C1 segment of cervical spinal cord (tissue), 14 donors: Measurements from ENCODE around the gene EME1.
A peak's percentile ranks its signal among the peaks of the same experiment; 100 is the strongest.

Experiments
- DNase-seq, 14 donors: peaks; one replicate each; lab custom pipeline; 2025; lab: John Stamatoyannopoulos, UW

EME1 gene

DNA sequence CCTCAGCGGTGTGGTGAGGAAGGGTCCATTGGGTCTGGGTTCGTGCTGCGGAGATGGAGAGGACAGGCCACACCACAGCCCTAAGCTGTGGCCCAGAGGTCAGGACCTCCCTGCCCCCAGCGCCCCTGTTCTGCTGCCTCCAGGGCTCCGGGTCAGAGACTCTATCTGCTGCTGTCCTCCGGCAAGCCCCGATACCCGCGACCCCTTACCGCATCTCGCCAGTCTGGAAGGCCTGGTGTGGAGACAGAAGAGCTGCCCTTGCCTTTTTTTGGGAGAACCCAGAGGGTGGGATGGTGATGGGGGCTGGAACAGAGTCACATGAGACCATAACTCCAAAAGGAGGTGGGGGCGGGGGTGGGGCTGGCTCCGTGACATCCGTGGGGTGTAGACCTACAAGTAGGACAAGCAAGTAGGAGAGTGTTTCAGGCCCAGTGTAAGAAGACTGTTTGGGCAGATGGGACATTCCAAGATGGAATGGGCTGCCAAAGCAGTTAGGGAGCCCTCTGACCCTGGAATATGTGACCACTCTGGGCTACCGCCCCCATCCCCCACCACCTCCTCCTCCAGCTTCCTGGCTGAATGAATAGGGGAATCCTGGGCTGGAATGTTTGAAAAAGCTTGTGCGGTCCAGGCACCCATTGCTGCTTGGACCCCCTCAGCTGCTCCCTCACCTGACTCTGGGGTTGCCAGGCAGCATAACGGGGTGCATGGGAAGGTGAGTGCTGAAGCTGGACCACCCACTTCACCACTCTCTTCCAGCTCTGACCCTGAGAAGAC lies 25.7 kb upstream of the EME1 start:
- no peak for DNase-seq

DNA sequence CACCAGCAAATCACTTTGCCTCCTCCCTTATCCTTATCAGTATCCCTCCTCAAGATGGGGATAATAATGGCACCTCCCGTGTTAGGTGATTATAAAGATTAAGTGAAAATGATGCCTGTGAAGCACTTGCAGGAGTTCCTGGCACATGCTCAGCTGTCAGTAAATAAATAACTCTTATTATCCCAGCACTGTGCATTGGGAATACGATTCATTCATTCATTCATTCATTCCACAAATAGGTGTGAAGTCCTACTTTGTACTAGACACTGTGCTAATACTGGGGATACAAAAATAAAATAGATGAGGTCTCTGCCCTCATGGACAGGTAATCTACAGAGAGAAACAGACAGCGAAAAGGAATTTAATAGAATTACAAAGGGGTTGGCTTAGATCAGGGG lies 25.1 kb upstream of the EME1 start:
- DNase-seq, result no peak

DNA sequence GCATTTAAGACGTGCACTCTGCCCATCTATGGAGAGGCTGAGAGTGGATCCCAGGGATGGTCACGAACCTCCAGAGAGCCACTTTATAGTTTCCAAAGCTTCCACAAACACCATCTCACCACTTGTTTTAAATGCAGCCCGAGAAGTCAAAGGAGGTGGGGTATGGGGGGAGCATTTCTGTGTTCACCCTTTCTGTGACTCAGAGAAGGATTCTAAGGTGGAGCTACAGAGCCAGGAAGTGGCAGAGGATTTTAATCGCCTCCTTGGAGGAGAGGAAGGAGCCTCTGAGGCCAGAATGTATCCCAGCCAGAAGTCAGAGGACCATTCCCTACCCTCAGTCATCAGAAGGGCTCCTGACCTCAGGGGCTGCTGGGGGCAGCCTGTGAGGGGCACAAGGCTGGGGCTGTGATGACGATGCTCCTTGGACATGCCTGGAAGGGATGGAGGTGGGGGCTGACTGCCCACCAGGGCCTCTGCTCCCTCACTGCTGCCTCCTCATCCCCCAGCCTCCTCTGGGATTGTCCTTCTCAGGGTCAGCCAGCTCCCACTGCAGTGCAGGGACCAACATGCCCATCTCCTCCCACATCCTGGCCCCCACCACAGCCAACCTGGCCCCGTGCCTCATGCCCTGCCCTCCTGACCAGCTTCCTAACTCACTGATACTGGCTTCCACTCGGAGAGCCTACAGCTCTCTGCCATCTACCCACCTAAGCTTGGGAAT lies 24.3 kb upstream of the EME1 start:
- DNase-seq, result no peak

DNA sequence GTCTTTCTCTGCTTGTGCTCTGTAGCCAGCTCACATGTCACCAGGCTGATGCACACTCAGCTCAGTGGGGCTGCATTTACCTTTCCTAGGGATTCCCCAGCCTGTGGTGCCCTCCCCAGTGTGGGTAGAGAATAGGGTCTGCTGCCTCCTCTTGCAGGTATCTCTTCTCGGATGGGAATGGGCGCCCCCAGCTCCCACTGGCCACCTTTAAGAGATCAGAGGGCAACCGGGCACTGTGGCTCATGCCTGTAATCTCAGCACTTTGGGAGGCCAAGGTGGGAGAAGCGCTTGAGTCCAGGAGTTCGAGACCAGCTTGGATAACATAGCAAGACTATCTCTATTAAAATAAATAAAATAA lies 23.8 kb upstream of the EME1 start:
- no peak for DNase-seq

DNA sequence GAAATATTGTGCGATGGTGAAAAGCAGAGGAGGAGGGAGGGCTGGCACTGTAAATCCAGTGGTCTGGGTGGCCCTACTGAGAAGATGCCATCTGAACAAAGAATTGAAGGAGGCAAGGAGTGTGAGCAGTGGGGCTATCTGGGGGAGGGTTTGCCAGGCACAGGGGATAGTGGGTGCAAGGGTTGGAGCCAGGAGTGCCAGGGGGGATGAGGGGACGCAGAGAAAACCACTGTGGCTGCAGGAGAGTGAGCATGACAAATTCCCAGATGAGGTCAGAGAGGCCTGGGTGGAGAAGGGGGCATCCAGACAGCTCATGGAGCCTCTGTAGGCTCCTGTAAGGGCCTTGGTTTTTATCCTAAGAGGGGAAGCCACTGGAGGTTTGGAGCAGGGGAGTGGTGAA lies 22.3 kb upstream of the EME1 start:
- no peak for DNase-seq

DNA sequence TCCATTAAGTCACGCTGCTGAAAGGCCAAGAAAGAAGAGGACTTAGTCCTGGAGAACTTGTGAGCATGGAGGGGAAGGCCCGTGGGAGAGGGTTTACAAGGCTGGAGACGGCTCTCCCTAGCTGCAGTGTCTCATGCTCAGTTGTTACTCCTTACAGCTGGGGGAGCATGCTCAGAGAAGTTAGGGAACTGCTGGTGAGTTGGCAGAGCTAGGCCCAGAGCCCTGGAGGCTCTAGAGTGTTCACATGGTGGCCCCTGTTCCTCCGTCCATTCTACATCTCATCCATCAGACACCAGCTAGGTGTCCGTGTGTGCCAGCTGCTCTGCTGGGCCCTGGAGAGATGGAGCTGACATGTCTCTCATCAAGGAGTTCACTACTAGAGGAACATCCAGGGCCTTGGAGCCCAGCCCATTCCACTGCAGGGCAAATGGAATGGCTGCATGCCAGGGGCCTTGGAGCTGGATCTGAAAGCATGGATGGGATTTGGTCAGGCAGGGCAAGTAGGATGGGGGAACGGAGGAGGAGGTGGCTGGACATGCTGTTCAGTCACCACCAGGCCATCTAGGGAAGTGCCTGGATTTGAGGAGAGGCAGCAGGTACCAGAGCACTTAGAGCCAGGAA lies 20.8 kb upstream of the EME1 start:
- peak in 1 of 14 donors; percentile 12 for DNase-seq

DNA sequence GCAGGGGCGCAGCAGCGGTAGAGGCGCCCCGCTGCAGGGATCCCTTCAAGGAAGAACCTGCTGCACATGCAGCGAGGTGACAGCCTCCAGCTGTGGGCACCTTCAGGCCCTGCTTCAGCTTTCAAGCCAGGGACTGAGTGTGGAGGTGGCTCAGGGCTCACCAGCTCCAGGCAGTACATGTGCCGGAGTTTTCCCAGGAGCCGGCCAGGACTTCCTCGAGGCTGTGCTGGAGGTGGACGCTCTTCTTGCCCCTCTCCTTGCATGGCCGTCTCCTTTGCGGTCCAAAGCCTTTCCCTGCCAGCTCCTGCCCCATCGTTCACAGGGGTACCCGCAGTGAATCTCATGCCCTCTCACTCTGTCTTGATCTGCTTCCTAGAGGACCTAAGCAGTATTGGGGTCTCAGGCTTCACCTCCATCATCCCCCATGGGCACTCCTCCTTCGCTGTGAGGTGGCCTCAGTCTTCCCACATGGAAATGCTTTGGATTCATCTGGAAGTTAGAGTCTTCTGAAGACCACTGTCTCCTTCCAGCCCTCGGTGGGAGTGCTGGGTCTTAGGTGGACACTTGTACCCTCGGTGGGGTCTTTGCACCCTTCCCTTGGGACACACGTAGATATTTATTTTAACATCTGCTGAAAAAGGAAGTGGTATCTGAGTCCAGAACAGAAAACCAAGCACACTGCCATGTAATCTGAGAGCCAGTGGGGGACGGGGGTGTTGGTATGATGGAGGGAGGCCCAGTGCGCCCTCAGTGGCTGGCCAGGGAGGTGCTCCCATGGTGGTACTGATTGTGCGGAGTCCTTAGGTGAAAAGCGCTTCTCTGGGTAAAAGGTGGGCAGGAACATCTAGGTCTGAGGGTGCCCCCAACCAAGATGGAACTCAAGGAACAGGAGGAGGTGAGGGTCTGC lies 20.1 kb upstream of the EME1 start:
- DNase-seq, result no peak

DNA sequence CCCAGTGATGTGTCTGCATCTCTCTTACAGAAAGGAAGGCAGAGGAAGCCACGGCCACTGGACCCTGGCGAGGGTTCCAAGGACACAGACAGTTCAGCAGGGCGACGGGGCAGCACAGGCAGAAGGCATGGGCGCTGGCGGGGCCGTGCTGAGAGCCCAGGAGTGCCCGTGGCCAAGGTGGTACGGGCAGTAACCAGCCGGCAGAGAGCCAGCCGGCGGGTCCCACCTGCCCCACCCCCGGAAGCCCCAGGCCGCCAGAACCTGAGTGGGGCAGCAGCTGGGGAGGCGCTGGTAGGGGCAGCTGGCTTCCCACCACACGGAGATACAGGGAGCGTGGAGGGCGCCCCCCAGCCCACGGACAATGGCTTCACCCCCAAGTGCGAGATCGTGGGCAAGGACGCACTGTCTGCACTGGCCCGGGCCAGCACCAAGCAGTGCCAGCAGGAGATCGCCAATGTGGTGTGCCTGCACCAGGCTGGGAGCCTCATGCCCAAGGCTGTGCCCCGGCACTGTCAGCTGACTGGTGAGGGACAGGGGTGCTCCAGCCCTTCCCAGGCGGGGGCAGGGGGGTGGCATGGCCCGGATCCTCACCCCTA lies 19.3 kb upstream of the EME1 start:
- DNase-seq, result no peak

DNA sequence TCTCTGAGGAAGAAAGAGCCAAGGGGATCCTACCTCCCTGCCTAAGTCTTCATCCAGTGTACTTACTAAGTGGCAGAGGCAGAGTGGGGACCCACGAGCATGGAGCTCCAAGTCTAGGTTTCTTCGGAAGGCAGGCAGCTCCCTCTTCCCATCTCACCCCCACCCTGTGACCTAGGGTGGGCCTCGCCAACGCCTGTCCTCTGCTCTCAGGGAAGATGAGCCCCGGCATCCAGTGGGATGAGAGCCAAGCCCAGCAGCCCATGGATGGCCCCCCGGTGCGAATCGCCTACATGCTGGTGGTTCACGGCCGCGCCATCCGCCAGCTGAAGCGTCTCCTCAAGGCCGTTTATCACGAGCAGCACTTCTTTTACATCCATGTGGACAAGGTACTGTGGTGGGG lies 18.8 kb upstream of the EME1 start:
- no peak for DNase-seq

DNA sequence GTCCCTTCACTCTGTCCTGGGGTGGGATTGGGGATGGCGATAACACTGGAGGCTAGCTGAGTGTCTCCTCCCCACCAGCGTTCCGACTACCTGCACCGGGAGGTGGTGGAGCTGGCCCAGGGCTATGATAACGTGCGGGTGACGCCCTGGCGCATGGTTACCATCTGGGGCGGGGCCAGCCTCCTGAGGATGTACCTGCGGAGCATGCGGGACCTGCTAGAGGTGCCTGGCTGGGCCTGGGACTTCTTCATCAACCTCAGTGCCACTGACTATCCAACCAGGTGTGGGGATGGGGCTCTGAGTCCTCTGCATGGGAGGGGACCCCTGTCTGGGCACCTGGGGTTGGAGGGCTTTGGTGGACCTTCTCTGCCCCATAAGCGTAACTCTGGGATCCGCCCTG lies 18.3 kb upstream of the EME1 start:
- DNase-seq, result no peak

DNA sequence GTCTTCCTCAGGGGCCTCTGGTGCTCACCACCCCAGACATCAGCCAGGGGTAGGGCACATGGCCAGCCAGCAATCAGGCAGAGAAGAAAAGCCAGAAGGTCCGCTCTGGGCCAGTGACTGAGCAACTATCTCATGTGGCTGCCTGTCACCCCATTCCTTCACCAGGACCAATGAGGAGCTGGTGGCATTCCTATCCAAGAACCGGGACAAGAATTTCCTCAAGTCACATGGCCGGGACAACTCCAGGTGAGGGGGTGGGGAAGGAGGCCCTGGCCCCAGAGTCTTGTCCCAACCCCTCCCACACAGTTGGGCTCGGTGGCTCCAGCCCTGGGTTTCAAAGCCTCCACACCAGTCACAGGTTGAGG lies 17.7 kb upstream of the EME1 start:
- DNase-seq, result no peak

DNA sequence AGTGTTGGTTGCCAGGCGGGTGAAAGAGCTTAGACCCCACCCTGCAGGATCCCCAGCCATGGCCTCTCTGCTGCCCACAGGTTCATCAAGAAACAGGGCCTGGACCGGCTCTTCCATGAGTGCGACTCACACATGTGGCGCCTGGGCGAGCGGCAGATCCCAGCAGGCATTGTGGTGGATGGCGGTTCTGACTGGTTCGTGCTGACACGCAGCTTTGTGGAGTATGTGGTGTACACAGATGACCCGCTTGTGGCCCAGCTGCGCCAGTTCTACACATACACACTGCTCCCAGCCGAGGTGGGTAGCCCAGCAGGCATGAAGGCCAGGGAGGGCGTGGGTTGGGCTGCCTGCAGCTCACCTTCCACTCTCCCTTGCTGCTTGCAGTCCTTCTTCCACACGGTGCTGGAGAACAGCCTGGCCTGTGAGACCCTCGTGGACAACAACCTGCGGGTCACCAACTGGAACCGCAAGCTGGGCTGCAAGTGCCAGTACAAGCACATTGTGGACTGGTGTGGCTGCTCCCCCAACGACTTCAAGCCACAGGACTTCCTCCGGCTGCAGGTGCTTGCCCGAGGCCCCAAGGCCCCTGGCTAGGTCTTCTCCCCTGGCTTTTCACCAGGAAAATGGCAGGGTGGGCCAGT lies 17.2 kb upstream of the EME1 start:
- no peak for DNase-seq

DNA sequence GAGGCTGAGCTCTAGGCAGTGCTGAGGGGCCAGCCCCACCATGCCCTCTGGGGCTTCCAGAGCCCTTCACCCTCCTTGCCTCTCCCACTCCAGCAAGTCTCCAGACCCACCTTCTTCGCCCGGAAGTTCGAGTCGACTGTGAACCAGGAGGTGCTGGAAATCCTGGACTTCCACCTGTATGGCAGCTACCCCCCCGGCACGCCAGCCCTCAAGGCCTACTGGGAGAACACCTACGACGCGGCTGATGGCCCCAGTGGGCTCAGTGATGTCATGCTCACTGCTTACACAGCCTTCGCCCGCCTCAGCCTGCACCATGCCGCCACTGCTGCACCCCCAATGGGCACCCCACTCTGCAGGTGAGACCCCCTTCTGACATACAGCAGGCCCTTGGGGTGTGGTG lies 16.6 kb upstream of the EME1 start:
- no peak for DNase-seq

DNA sequence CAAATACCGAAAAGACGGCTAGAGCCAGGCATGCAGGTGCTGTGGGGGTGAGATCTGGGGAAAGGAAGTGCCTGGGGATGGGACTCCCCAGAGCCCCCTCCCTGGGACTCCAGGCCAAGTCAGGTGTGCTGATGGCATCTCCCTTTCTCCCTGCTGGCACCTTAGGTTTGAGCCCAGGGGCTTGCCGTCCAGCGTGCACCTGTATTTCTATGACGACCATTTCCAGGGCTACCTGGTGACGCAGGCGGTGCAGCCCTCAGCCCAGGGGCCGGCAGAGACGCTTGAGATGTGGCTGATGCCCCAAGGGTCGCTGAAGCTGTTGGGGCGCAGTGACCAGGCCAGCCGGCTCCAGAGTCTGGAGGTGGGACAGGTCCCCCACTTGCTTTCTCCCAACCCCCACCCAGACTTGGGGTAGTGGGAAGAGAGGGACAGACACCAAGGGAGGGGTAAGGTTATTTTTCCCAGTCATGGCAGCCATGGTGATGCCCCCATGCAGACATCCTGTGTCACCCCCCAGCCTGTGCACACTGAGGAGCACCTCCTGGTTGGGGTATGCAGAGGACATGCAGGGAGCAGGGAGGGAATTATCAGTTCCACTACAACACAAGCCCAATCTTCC lies 16.0 kb upstream of the EME1 start:
- DNase-seq, result no peak

DNA sequence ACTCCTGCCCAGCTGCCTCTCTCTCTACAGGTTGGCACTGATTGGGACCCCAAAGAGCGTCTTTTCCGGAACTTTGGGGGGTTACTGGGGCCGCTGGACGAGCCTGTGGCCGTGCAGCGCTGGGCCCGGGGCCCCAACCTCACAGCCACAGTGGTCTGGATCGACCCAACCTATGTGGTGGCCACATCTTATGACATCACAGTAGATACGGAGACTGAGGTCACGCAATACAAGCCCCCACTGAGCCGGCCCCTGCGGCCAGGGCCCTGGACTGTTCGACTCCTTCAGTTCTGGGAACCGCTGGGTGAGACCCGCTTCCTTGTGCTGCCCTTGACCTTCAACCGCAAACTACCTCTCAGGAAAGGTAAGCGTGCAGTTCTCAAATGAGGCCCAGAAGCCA lies 14.9 kb upstream of the EME1 start:
- DNase-seq, result no peak

DNA sequence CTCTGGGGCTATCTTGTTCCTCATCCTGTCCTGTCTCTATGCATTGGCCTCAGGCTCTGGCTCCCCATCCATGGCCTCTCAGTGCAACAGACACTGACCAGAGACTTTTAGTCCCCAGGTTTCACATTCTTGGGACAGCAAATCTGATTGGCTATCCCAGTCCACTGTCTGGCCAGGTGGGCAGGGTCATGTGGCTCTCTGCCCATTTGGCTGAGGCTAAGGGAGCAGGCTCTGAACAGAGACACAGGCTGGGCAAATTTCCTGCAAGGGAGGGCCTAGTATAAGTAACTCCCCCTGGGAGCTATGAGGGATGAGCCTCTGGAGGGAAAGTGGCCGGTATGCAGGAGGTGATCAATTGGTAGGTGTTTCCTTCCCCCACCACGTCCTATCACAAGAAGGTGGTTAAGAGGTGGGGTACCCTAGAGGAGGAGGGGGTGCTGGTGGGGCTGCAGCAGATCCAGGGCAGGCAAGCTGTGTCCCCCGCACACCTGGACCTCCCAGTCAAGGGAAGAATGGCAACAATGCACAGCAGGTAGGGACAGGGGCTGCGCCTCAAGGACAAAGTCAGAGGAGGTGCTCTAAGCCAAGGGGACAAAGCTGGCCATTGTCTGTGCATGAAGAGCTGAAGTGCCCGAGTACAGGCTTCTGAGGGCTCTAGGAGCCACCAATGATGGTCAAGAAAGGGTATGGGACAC lies 13.9 kb upstream of the EME1 start:
- no peak for DNase-seq

DNA sequence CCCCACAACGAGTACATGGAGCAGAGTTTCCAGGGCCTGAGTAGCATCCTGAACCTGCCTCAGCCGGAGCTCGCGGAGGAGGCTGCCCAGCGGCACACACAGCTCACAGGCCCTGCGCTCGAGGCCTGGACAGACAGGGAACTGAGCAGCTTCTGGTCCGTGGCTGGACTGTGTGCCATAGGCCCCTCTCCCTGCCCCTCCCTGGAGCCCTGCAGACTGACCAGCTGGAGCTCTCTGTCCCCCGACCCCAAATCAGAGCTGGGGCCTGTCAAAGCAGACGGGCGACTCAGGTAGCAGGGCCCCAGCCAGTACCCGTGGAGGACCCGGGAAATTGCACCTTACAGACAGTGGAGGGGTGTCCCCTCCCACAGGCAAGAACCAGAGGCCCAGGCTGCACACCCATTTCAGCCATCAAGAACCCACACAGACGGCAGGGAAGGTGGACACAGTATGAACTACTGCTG lies 13.0 kb upstream of the EME1 start:
- DNase-seq, result no peak

DNA sequence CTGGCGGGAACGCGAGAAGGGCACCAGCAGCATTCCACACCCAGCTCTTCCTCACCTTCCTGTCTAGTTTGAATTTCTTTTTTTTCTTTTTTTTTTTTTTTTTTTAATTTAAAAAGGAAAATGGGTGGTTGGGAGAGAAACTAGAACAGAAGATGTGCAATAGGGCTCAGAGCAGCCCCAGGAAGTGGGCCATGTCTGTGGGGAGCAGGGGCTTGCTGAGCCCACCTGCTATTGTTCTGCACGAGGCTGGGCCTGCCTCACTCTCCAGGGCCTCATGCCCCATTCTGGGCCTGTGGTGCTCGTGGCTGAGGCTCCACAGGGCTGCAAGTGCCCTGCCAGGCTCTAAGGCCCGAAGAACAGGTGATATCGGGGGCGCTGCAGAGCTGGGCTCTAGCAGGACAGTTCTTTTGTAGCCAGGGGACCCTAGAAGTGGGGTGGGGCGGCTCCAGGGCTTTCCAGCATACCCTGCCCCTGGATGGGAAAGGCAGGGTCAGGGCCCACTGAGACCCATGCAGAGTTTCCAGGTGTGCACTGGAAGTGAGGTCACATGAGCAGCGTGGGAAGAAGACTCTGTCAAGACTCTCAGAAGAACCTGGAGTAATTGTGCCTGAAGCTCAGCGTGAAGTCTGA lies 12.4 kb upstream of the EME1 start:
- DNase-seq, result no peak
